MM.1S (cell line): Measurements from ENCODE around the gene CDKL5.

ENCODE experiments used
- DNase-seq: peaks from one replicate; pipeline ENCODE4 v3.0.0-alpha.2; 2015
- H2AFZ ChIP-seq: fragments of 300-600 bp; sonication (generic); 2 replicates; pipeline ENCODE4 v1.6.0; 2016; ENCODE audit warnings: antibody characterized with exemption, low read length
- H3F3A ChIP-seq: fragments of 300-600 bp; sonication (generic); 2 replicates; pipeline ENCODE4 v1.6.1; 2016; ENCODE audit warnings: mild to moderate bottlenecking, antibody characterized with exemption, low read length, moderate library complexity, mixed read lengths; ENCODE audit not compliant: insufficient read depth
- H3K27ac ChIP-seq: fragments of 300-600 bp; sonication (generic); 2 replicates; pipeline ENCODE4 v1.5.1; 2016; ENCODE audit warnings: mild to moderate bottlenecking, low read length
- H3K27me3 ChIP-seq: fragments of 300-600 bp; sonication (generic); replicated peaks from 2 replicates; pipeline ENCODE4 v1.6.0; 2016; ENCODE audit warnings: low read length; ENCODE audit not compliant: insufficient read depth
- H3K36me3 ChIP-seq: fragments of 300-600 bp; sonication (generic); replicated peaks from 2 replicates; pipeline ENCODE4 v1.6.1; 2016; ENCODE audit warnings: mild to moderate bottlenecking, low read length, mixed read lengths; ENCODE audit not compliant: insufficient read depth
- H3K4me1 ChIP-seq: fragments of 300-600 bp; sonication (generic); 2 replicates; pipeline ENCODE4 v1.6.1; 2016; ENCODE audit warnings: low read length, mixed read lengths
- H3K4me2 ChIP-seq: fragments of 300-600 bp; sonication (generic); 2 replicates; pipeline ENCODE4 v1.6.0; 2016; ENCODE audit warnings: low read depth, low read length
- H3K4me3 ChIP-seq: fragments of 300-600 bp; sonication (generic); 2 replicates; pipeline ENCODE4 v1.5.1; 2016; ENCODE audit warnings: low read length, mixed read lengths
- H3K79me2 ChIP-seq: fragments of 300-600 bp; sonication (generic); 2 replicates; pipeline ENCODE4 v1.6.1; 2016; ENCODE audit warnings: mixed run types, low read length, mixed read lengths
- H3K9ac ChIP-seq: fragments of 300-600 bp; sonication (generic); 2 replicates; pipeline ENCODE4 v1.6.1; 2016; ENCODE audit warnings: low read length, mixed read lengths
- H3K9me2 ChIP-seq: fragments of 300-600 bp; sonication (generic); replicated peaks from 2 replicates; pipeline ENCODE4 v1.6.1; 2016; ENCODE audit warnings: mild to moderate bottlenecking, low read length, mixed read lengths; ENCODE audit not compliant: insufficient read depth
- H3K9me3 ChIP-seq: fragments of 300-600 bp; sonication (generic); replicated peaks from 2 replicates; pipeline ENCODE4 v1.6.1; 2016; ENCODE audit warnings: mild to moderate bottlenecking, low read length, mixed read lengths; ENCODE audit not compliant: insufficient read depth
- H4K20me1 ChIP-seq: fragments of 300-600 bp; sonication (generic); 2 replicates; pipeline ENCODE4 v1.6.1; 2016; ENCODE audit warnings: mild to moderate bottlenecking, low read length, moderate library complexity, mixed read lengths; ENCODE audit not compliant: insufficient read depth
- CTCF ChIP-seq: fragments of 300-600 bp; sonication (generic); IDR thresholded peaks from 2 replicates; pipeline ENCODE4 v1.5.1; 2016; ENCODE audit warnings: antibody characterized with exemption, low read length, mixed read lengths
- EZH2 ChIP-seq: fragments of 300-600 bp; sonication (generic); optimal IDR thresholded peaks from 2 replicates; pipeline ENCODE3; 2017; ENCODE audit warnings: low read depth, mild to moderate bottlenecking, antibody characterized with exemption, low read length, mixed read lengths
- EZH2phosphoT487 ChIP-seq: fragments of 300-600 bp; sonication (generic); IDR thresholded peaks from 2 replicates; pipeline ENCODE4 v1.6.1; 2018; ENCODE audit warnings: antibody characterized with exemption, low read length

The CDKL5 gene

GRCh38 chrX:18390941-18391538 lies 34.4 kb upstream of the CDKL5 start:
- H3F3A ChIP-seq, result no peaks in the 10 kb centered on the region
- no peaks in the 10 kb centered on the region for H3K79me2 ChIP-seq
- no peaks in the 10 kb centered on the region for H3K9me3 ChIP-seq
- H4K20me1 ChIP-seq, result no peaks in the 10 kb centered on the region
- H3K9me2 ChIP-seq, result no peaks in the 10 kb centered on the region
- peak; percentile 56 for TF ChIP-seq CTCF
- TF ChIP-seq EZH2, result no peak
- H3K9ac ChIP-seq, result no peak overlapping the region
- peak; percentile 53 for DNase-seq
- no peaks in the 10 kb centered on the region for H3K27me3 ChIP-seq
- H3K4me1 ChIP-seq, result no peaks in the 10 kb centered on the region
- no peak overlapping the region for H3K27ac ChIP-seq
- H3K4me2 ChIP-seq, result peak overlapping the region; percentile 37
- H3K36me3 ChIP-seq, result no peaks in the 10 kb centered on the region
- no peak overlapping the region for H3K4me3 ChIP-seq
- H2AFZ ChIP-seq, result peak overlapping the region; percentile 48; the same call in 1 of the 2 replicates

GRCh38 chrX:18394477-18394876 lies 30.9 kb upstream of the CDKL5 start:
- H3K27me3 ChIP-seq, result no peaks in the 10 kb centered on the region
- H4K20me1 ChIP-seq, result no peaks in the 10 kb centered on the region
- DNase-seq, result no peak
- no peak overlapping the region for H2AFZ ChIP-seq
- H3K36me3 ChIP-seq, result no peaks in the 10 kb centered on the region
- H3K9me3 ChIP-seq, result no peaks in the 10 kb centered on the region
- no peaks in the 10 kb centered on the region for H3K9me2 ChIP-seq
- no peaks in the 10 kb centered on the region for H3F3A ChIP-seq
- no peaks in the 10 kb centered on the region for H3K79me2 ChIP-seq
- TF ChIP-seq CTCF (no peak), EZH2 (no peak), EZH2phosphoT487 (no peak)
- no peak overlapping the region for H3K9ac ChIP-seq
- H3K27ac ChIP-seq, result no peak overlapping the region
- H3K4me1 ChIP-seq, result no peaks in the 10 kb centered on the region
- no peak overlapping the region for H3K4me2 ChIP-seq
- no peak overlapping the region for H3K4me3 ChIP-seq

- Histone ChIP-seq H3K27me3 (no peaks in the 10 kb centered on the region), H3K9ac (no peak overlapping the region), H3K27ac (no peak overlapping the region), H3K79me2 (no peaks in the 10 kb centered on the region), H3K36me3 (no peaks in the 10 kb centered on the region), H3K4me3 (no peak overlapping the region), H3K9me3 (no peaks in the 10 kb centered on the region), H3K4me1 (no peaks in the 10 kb centered on the region), H2AFZ (no peak overlapping the region), H3F3A (no peaks in the 10 kb centered on the region), H3K9me2 (no peaks in the 10 kb centered on the region), H4K20me1 (no peaks in the 10 kb centered on the region), H3K4me2 (no peak overlapping the region)
- no peak for DNase-seq
- TF ChIP-seq CTCF (no peak), EZH2 (no peak), EZH2phosphoT487 (no peak)
Observed at GRCh38 chrX:18401848-18402213, 23.6 kb upstream of the CDKL5 start.
